ENCODE measurements around the gene KMO. TPM values are rescaled to one million over a fixed set of nuclear protein-coding genes. Genes with fewer than 3 reads are reported as not detected.

The KMO gene
- total RNA-seq, 1 experiment from 2014 or later, result not detected

DNA sequence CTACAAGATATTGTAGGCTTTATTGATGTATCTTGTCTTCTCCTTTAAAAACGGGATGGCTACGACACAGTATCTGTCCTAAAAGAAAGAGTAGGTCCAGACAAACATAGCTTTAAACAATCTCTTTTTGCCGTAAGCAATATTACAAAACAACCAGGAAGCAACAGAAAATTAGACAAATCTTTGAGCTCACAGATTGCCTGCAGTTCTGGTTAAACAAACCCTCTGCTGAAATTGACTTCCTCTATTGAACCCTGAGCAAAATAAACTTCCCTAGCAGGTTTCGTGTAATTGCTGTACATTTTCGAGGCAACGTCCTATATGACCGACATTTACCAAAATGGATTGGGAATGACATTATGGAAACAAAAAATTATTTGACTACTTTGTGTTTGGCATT, 57.3 kb downstream of the KMO start:
- H3K36me3 Mint-ChIP-seq, result no peaks in the 10 kb centered on the region
- no peaks in the 10 kb centered on the region for H3K27me3 Mint-ChIP-seq (ENCODE audit: low read depth)
- CTCF ChIA-PET, result no interaction called here
- H3K9me3 Mint-ChIP-seq, result no peaks in the 10 kb centered on the region
- TF ChIP-seq ZNF138 (CRISPR knock-in tag; conservative IDR thresholded peaks at IDR 0.05) (no peak), SMAD4 (CRISPR knock-in tag; IDR thresholded peaks at IDR 0.05) (no peak), ZNF396 (CRISPR knock-in tag; IDR thresholded peaks at IDR 0.05; ENCODE audit: borderline replicate concordance) (no peak)
- TF ChIP-seq, protein P1, sequence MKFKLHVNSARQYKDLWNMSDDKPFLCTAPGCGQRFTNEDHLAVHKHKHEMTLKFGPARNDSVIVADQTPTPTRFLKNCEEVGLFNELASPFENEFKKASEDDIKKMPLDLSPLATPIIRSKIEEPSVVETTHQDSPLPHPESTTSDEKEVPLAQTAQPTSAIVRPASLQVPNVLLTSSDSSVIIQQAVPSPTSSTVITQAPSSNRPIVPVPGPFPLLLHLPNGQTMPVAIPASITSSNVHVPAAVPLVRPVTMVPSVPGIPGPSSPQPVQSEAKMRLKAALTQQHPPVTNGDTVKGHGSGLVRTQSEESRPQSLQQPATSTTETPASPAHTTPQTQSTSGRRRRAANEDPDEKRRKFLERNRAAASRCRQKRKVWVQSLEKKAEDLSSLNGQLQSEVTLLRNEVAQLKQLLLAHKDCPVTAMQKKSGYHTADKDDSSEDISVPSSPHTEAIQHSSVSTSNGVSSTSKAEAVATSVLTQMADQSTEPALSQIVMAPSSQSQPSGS (CRISPR knock-in tag; IDR thresholded peaks at IDR 0.05; ENCODE audit: borderline replicate concordance, low read depth), result no peak
- TF ChIP-seq, protein P2, sequence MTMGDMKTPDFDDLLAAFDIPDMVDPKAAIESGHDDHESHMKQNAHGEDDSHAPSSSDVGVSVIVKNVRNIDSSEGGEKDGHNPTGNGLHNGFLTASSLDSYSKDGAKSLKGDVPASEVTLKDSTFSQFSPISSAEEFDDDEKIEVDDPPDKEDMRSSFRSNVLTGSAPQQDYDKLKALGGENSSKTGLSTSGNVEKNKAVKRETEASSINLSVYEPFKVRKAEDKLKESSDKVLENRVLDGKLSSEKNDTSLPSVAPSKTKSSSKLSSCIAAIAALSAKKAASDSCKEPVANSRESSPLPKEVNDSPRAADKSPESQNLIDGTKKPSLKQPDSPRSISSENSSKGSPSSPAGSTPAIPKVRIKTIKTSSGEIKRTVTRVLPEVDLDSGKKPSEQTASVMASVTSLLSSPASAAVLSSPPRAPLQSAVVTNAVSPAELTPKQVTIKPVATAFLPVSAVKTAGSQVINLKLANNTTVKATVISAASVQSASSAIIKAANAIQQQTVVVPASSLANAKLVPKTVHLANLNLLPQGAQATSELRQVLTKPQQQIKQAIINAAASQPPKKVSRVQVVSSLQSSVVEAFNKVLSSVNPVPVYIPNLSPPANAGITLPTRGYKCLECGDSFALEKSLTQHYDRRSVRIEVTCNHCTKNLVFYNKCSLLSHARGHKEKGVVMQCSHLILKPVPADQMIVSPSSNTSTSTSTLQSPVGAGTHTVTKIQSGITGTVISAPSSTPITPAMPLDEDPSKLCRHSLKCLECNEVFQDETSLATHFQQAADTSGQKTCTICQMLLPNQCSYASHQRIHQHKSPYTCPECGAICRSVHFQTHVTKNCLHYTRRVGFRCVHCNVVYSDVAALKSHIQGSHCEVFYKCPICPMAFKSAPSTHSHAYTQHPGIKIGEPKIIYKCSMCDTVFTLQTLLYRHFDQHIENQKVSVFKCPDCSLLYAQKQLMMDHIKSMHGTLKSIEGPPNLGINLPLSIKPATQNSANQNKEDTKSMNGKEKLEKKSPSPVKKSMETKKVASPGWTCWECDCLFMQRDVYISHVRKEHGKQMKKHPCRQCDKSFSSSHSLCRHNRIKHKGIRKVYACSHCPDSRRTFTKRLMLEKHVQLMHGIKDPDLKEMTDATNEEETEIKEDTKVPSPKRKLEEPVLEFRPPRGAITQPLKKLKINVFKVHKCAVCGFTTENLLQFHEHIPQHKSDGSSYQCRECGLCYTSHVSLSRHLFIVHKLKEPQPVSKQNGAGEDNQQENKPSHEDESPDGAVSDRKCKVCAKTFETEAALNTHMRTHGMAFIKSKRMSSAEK (CRISPR knock-in tag; IDR thresholded peaks at IDR 0.05; ENCODE audit: borderline replicate concordance), result no peak
- TF ChIP-seq, protein P3, sequence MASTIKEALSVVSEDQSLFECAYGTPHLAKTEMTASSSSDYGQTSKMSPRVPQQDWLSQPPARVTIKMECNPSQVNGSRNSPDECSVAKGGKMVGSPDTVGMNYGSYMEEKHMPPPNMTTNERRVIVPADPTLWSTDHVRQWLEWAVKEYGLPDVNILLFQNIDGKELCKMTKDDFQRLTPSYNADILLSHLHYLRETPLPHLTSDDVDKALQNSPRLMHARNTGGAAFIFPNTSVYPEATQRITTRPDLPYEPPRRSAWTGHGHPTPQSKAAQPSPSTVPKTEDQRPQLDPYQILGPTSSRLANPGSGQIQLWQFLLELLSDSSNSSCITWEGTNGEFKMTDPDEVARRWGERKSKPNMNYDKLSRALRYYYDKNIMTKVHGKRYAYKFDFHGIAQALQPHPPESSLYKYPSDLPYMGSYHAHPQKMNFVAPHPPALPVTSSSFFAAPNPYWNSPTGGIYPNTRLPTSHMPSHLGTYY (CRISPR knock-in tag; IDR thresholded peaks at IDR 0.05), result no peak
- TF ChIP-seq, protein P4, sequence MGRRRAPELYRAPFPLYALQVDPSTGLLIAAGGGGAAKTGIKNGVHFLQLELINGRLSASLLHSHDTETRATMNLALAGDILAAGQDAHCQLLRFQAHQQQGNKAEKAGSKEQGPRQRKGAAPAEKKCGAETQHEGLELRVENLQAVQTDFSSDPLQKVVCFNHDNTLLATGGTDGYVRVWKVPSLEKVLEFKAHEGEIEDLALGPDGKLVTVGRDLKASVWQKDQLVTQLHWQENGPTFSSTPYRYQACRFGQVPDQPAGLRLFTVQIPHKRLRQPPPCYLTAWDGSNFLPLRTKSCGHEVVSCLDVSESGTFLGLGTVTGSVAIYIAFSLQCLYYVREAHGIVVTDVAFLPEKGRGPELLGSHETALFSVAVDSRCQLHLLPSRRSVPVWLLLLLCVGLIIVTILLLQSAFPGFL (CRISPR knock-in tag; IDR thresholded peaks at IDR 0.05; ENCODE audit: borderline replicate concordance), result no peak
- POLR2A ChIA-PET, result no interaction called here
- no peak overlapping the region for H3K27ac Mint-ChIP-seq
- no peak overlapping the region for H3K4me3 Mint-ChIP-seq
- H3K4me1 Mint-ChIP-seq, result no peaks in the 10 kb centered on the region
- DNase-seq (ENCODE audit: low spot score) (no peak), ATAC-seq (no peak)

DNA sequence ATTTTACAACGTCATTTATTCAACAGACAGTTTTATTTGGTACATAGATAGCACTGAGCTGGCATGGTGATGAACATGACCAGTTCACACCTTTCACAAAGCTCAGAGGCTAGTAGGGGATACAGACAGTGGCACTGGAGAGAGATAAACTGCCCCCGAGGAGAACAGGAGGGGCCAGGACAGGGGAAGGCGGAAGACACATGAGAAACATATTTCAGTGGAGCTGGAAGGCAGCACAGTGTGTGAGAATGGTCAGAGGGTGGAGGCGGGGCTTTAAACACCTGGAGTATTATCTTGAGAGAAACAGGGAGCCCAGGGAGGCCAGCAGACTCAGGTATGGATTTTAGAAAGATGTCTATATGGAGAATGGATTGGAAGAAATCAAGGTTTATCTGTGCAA, 58.5 kb downstream of the KMO start:
- Mint-ChIP-seq H3K4me1 (no peaks in the 10 kb centered on the region), H3K9me3 (no peaks in the 10 kb centered on the region), H3K4me3 (no peak overlapping the region), H3K36me3 (no peaks in the 10 kb centered on the region), H3K27ac (no peak overlapping the region; the same call in 1 of the 2 replicates), H3K27me3 (ENCODE audit: low read depth) (no peaks in the 10 kb centered on the region)
- ATAC-seq, result peak; percentile 70
- TF ChIP-seq, protein P5, sequence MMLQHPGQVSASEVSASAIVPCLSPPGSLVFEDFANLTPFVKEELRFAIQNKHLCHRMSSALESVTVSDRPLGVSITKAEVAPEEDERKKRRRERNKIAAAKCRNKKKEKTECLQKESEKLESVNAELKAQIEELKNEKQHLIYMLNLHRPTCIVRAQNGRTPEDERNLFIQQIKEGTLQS (CRISPR knock-in tag; conservative IDR thresholded peaks at IDR 0.05), result no peak
- TF ChIP-seq OVOL2 (CRISPR knock-in tag; IDR thresholded peaks at IDR 0.05; ENCODE audit: borderline replicate concordance), result no peak
- TF ChIP-seq, protein P1 (CRISPR knock-in tag; IDR thresholded peaks at IDR 0.05; ENCODE audit: borderline replicate concordance, low read depth), result no peak
- TF ChIP-seq ZNF281 (CRISPR knock-in tag; IDR thresholded peaks at IDR 0.05), result no peak
- no peak for TF ChIP-seq NFYB (CRISPR knock-in tag; conservative IDR thresholded peaks at IDR 0.05; ENCODE audit: low read depth)
- no peak for TF ChIP-seq NFATC4 (CRISPR knock-in tag; IDR thresholded peaks at IDR 0.05)
- TF ChIP-seq TEAD1 (CRISPR knock-in tag; IDR thresholded peaks at IDR 0.05), result no peak
- no peak for TF ChIP-seq ZNF396 (CRISPR knock-in tag; IDR thresholded peaks at IDR 0.05; ENCODE audit: borderline replicate concordance)
- TF ChIP-seq, protein P2 (CRISPR knock-in tag; IDR thresholded peaks at IDR 0.05; ENCODE audit: borderline replicate concordance), result no peak
- TF ChIP-seq PRRX2 (CRISPR knock-in tag; IDR thresholded peaks at IDR 0.05), result no peak
- DNase-seq (ENCODE audit: low spot score), result no peak
- ChIA-PET CTCF (interaction anchor here (1.2 kb wide), 1 partner anchor 21 kb away, joined by 3 read pairs; no protein-coding TSS in a partner anchor), POLR2A (no interaction called here)

Data from WTC11 (cell line).